Germinal center (tissue), 1 donor: ENCODE results near the gene CASP4.
"Not testable (repeated sequence)": the region's sequence is repeated elsewhere in the genome, so short reads cannot be mapped to it uniquely, and the experiment has no call there.

ENCODE experiments used
- DNase-seq: peaks from one replicate; pipeline ENCODE4 v3.0.0; 2012; ENCODE audit warnings: mixed read lengths, low spot score

The CASP4 gene

GRCh38 chr11:104956528-104956927 lies 11.8 kb downstream of the CASP4 start:
- DNase-seq, result no peak

DNA sequence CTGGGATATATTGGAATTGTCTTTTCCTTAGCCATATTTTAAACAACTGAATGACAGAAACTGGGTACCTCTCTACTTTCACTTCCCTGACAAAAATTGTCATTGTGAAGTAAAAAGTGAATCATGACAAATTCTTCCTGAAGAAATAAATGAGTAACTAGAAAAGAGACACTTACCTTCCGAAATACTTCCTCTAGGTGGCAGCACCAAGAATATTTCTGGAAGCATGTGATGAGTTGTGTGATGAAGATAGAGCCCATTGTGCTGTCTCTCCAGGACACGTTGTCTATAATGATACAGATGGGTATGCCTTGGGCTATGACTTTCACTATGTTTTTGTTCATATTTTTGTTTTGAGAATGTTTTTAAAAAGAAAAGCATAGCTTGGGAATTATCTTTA lies 21.5 kb downstream of the CASP4 start:
- DNase-seq, result peak; percentile 19

GRCh38 chr11:104944076-104944475 lies 24.3 kb downstream of the CASP4 start:
- no peak for DNase-seq

GRCh38 chr11:104943561-104943960 lies 24.8 kb downstream of the CASP4 start:
- DNase-seq, result no peak

DNA sequence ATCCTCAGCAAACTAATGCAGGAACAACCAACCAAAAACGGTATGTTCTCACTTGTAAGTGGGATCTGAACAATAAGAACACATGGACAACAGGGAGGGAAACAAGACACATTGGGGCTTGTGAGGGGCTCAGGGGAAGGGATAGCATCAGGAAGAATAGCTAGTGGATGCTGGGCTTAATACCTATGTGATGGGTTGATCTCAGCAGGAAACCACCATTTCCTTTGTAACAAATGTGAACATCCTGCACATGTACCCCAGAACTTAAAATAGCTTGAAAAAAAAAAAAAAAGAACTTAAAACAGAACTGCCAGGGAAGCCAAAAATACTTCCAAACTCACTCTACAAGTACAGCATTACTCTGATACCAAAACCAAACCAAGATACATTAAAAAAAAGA lies 33.8 kb downstream of the CASP4 start:
- DNase-seq, result no peak

DNA sequence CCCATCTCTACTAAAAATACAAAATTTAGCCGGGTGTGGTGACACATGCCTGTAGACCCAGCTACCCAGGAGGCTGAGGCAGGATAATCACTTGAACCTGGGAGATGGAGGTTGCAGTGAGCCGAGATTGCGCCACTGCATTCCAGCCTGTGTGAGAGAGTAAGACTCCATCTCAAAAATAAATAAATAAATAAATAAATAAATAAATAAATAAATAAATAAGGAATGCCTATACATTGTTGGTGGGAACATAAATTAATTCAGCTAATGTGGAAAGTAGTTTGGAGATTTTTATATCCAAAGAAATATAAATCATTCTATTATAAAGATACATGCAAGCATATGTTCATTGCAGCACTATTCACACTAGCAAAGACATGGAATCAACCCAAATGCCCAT lies 34.3 kb downstream of the CASP4 start:
- not testable (repeated sequence) for DNase-seq

DNA sequence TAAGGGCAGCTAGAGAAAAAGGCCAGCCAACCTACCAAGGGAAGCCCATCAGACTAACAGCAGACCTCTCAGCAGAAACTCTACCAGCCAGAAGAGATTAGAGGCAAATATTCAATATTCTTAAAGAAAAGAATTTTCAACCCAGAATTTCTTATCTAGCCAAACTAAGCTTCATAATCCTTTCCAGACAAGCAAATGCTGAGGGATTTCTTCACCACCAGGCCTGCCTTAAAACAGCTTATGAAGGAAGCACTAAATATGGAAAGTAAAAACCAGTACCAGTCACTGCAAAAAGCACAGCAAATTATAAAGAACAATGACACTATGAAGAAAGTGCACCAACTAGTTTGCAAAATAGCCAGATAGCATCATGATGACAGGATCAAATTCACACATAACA lies 39.6 kb downstream of the CASP4 start:
- DNase-seq, result no peak

DNA sequence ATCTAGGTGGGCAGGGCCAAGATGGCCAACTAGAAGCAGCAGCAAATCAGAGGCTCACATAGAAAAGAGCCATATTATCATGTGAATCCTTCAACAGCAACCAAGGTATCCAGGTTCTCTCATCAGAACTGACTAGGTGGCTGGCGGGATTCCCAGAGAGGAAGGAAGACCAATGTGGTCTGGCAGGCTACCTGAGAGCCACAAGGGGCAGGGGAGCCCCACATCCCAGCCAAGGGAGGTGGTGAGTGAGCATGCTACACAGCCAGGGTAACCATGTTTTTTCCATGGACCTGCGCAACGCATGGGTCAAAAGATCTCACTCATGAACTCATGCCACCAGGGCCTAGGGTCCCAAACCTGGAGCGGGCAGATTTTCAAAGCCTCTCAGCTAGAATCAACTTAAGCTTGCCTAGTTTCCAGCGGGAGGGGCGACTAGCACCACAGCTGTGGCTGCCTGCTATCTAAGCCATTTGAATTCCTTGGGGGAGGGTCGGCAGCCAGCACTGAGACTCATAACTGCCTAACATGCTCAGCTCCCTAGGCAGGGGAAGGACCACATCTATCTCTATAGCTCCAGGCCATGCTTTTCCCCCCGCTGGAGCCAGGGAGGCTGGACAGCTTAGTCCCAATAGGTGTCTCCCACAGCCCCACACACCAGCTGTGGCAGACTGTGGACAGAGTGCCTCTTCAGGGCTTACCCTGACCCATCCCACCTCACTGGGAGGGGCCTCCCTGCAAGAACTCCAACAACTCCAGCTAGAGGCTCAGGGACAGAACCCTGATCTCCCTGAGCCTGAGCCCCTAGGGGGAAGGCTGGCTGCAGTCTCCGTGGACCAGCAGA lies 41.4 kb downstream of the CASP4 start:
- DNase-seq, result no peak

- DNase-seq, result no peak
Observed at GRCh38 chr11:104925850-104926249, 42.5 kb downstream of the CASP4 start.

- no peak for DNase-seq
Observed at GRCh38 chr11:104918113-104918824, 50.1 kb downstream of the CASP4 start.

- DNase-seq, result no peak
Observed at GRCh38 chr11:104917271-104918112, 50.9 kb downstream of the CASP4 start.

GRCh38 chr11:104916442-104916841 lies 51.9 kb downstream of the CASP4 start:
- DNase-seq, result no peak

- DNase-seq, result no peak
Observed at GRCh38 chr11:104912102-104912501, 56.3 kb downstream of the CASP4 start.

- DNase-seq, result no peak
Observed at GRCh38 chr11:104908186-104908531, 60.2 kb downstream of the CASP4 start.

GRCh38 chr11:104907521-104908185 lies 60.7 kb downstream of the CASP4 start:
- DNase-seq, result no peak

- DNase-seq, result no peak
Observed at GRCh38 chr11:104905271-104905670, 63.1 kb downstream of the CASP4 start.

- DNase-seq, result no peak
Observed at GRCh38 chr11:104899226-104899625, 69.1 kb downstream of the CASP4 start.

DNA sequence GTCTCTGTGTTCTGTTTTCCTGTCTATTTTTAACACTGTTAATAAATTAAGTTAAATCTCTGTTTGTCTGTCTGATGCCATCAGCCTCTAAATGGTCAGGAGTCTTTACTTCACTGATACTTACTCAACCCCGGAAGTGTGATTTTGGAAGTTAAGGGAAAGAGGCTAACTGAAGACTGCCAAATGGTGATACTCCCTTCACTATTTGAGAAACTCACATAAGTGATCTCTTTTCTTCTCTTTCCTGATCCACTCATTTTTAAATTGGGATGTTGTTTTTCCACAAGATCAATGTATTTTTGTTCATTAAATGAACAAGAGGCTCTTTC lies 69.7 kb downstream of the CASP4 start:
- no peak for DNase-seq

- no peak for DNase-seq
Observed at GRCh38 chr11:104897891-104898684, 70.3 kb downstream of the CASP4 start, which contains the start of gene CASP12. TSS of gene CASP12 (minus strand) at chr11:104898460.

DNA sequence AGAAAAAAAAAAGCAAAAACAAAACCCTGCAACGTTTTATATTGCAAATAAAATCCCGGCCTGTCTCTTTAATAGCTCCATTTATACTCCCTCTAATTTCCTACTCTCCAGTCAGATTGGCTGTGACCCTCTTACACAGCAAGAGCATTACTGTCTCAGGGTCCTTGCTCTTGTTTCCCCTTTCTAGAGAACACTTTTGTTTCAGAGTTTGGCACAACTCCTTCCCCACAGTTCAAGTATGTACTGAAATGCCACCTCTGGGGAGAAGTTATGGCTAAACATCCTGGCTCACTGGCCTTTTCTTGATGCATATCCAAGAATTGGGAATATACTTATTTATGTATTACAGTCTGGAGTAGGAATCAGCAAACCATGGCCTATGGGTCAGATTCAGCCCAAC lies 72.7 kb downstream of the CASP4 start:
- no peak for DNase-seq

DNA sequence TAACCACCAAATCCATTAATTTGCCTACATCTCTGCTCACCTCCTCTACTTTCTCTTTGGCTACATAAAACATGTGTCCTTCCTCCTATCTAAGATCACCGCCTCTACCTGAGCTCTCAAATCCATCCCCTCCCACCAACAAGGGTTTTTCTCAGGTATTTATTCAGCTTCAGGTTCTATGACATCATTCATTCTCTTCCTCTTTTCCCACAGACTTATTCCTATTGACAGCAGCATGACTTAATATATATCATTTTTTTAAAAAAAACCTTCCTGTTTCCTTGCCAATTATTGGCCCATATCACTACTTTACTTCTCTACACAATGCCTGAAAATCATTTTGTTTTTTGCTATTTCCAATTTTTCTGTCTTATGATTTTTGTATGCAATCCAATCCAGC lies 74.5 kb downstream of the CASP4 start:
- DNase-seq, result no peak
